Stimulated activated CD4-positive, alpha-beta T cell treated with anti-CD3 and anti-CD28 coated beads, Interleukin-2, amount 100 ng/mL, for 24 hours (primary cell): ENCODE measurements around the gene FHOD3.
"Not testable (repeated sequence)": the region's sequence is repeated elsewhere in the genome, so short reads cannot be mapped to it uniquely, and the experiment has no call there.

ENCODE experiments used
- DNase-seq, 2 donors: peaks; one replicate each; pipeline ENCODE4 v3.0.0-alpha.2; 2020

Gene FHOD3

GRCh38 chr18:36728345-36728744 lies 430.8 kb downstream of the FHOD3 start:
- no peak for DNase-seq

GRCh38 chr18:36729197-36729596 lies 431.7 kb downstream of the FHOD3 start:
- DNase-seq = no peak

GRCh38 chr18:36732264-36732663 lies 434.8 kb downstream of the FHOD3 start:
- no peak for DNase-seq

- DNase-seq = no peak
These were observed 435.6 kb downstream of the FHOD3 start for GRCh38 chr18:36733150-36733549.

GRCh38 chr18:36734596-36734995 lies 437.1 kb downstream of the FHOD3 start:
- no peak for DNase-seq

GRCh38 chr18:36735130-36735529 lies 437.6 kb downstream of the FHOD3 start:
- no peak for DNase-seq

- no peak for DNase-seq
These were observed 438.6 kb downstream of the FHOD3 start for GRCh38 chr18:36736094-36736493.

GRCh38 chr18:36737316-36737715 lies 439.8 kb downstream of the FHOD3 start:
- DNase-seq = no peak

- DNase-seq = no peak
These were observed 446.9 kb downstream of the FHOD3 start for GRCh38 chr18:36744261-36744876.

GRCh38 chr18:36745219-36745975 lies 447.9 kb downstream of the FHOD3 start:
- DNase-seq = no peak

- no peak for DNase-seq
These were observed 455.7 kb downstream of the FHOD3 start for GRCh38 chr18:36752929-36753865.

- no peak for DNase-seq
These were observed 458.7 kb downstream of the FHOD3 start for GRCh38 chr18:36756242-36756641.

GRCh38 chr18:36757081-36757480 lies 459.6 kb downstream of the FHOD3 start:
- no peak for DNase-seq

- no peak for DNase-seq
These were observed 460.5 kb downstream of the FHOD3 start for GRCh38 chr18:36757991-36758390.

GRCh38 chr18:36758623-36759022 lies 461.1 kb downstream of the FHOD3 start:
- no peak for DNase-seq

GRCh38 chr18:36759167-36759776 lies 461.8 kb downstream of the FHOD3 start:
- no peak for DNase-seq

GRCh38 chr18:36760598-36760997 lies 463.1 kb downstream of the FHOD3 start:
- no peak for DNase-seq

GRCh38 chr18:36761186-36761698 lies 463.7 kb downstream of the FHOD3 start:
- DNase-seq = no peak

GRCh38 chr18:36762074-36762473 lies 464.6 kb downstream of the FHOD3 start:
- DNase-seq = no peak

- DNase-seq = not testable (repeated sequence)
These were observed 465.5 kb downstream of the FHOD3 start for GRCh38 chr18:36762965-36763364.

- no peak for DNase-seq
These were observed 469.3 kb downstream of the FHOD3 start for GRCh38 chr18:36766836-36767235.

- no peak for DNase-seq
These were observed 471.7 kb downstream of the FHOD3 start for GRCh38 chr18:36769172-36769571.
